Epithelial cell of prostate (primary cell): ENCODE results near the gene BAAT.
A peak's percentile ranks its signal among the peaks of the same experiment; 100 is the strongest.

Source experiments
- DNase-seq: peaks from one replicate; pipeline ENCODE4 v3.0.0-alpha.2; 2011; ENCODE audit warnings: low read depth, low spot score
- H3K27ac ChIP-seq: fragments of 450-650 bp; 2 replicates; pipeline ENCODE4 v1.5.1; 2017; ENCODE audit warnings: mild to moderate bottlenecking

BAAT gene

DNA sequence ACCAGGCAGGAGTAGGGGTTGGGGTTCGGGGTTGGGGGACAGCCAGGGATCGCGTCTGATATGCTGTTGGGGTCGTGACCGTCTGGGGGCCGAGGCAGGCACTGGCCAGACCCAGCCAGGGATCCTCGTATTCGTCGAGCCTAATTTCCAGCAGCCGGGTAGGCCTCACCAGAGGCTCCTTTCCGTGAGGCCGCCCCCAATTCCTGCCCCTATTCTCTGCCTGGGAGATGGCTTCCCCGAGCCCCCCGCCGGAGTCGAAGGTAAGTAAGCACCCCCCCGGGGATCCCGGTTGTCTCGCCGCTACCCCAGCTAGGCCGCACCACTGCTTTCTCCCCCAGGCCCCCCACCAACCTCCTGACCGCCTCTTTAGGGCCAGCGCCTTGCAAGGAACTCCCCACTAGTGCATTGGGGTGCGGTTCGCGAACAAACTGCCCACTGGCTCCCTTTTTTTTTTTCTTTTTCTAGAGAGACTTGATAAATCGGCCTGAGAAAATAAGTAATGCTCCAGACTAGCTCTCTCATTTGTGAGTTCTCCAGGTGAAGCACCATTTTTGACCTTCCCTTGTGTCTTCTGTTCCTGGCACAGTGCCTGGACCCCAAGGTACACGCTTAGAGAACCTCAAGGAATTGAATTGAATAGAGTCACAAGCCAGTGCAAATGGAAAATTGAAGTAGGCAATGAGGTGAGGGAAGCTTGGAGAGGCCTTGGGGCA is 14.3 kb upstream of the BAAT start:
- DNase-seq = no peak
- peak overlapping the region; percentile 10 for H3K27ac ChIP-seq

DNA sequence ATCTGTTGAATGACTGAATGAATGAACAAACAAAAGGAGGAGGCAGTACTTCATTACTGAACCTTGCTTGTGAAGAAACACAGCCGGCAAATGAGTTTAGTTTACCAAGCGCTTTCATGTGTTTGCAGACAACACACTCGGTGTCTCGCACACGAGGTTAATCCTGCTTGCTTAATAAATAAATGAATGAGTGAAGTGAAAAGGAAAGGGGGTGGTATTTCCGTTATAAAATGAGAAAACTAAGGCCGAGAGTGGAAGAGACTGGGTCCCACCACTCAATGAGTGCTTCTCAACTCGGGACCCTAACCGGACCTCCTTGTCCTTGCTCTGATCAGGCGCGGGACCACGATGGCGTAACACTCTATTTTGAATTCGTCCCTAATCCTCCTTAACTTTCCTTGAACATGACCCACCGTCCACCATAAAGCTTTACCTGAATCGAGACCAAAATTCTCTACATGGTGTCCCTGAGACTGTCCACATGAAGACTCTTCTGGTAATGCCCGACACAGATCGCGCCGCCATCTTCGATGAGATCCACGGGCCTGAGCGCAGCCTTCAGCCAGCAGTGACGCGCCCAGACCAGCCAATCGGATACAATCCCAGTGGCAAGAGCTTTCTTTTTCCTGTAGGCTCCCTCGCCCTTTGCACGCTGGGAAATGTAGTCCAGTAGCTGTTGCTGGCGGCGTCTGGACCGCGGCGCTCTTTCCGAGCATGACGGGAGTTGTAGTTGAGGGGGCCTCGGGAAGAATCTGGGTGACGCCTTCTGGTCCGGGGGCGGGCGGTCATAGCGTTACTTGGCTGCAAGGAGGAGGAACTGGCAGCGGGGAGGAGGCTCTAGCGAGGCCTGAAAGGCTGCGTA is 13.5 kb upstream of the BAAT start, which contains the start of the genes MRPL50 and ZNF189:
Gene MRPL50, minus strand, starts transcription at position 551 of the 862 bp plus-strand sequence. Its CDS starts 26 bp downstream, at position 525.
Gene ZNF189, plus strand, starts transcription at position 784 of the 862 bp plus-strand sequence. CDS start 306 bp downstream, outside the sequence.
- DNase-seq = peak; percentile 94
- H3K27ac ChIP-seq = peak within 1 kb of the TSS; percentile 38

DNA sequence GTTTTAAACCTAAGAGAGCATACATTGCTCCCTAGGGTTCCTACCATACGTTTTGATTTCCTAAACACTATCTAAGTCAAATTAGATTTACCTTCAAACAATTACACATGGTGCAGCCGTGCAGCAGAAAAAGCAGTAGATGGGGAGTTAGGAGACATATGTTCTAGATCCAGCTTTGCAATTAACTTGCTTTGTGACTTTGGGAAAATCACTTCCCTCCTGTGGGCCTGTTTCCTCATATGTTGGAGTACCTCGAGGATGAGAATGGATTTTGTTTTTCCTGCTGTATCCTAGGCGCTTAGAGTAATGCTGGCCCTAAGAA is 12.9 kb upstream of the BAAT start:
- no peak for DNase-seq
- H3K27ac ChIP-seq = peak overlapping the region; percentile 38

DNA sequence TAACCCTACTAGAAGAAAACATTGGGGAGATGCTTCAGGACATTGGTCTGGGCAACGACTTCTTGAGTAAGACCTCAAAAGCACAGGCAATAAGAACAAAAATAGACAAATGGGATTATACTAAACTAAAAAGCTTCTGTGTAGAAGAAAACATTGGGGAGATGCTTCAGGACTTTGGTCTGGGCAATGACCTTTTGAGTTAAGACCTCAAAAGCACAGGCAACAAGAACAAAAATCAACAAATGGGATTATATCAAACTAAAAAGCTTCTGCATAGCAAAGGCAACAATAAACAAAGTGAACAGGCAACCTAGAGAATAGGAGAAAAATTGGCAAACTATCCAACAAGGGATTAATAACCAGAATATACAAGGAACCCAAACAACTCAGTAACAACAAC is 9.9 kb upstream of the BAAT start:
- no peak for DNase-seq
- H3K27ac ChIP-seq = no peak overlapping the region

DNA sequence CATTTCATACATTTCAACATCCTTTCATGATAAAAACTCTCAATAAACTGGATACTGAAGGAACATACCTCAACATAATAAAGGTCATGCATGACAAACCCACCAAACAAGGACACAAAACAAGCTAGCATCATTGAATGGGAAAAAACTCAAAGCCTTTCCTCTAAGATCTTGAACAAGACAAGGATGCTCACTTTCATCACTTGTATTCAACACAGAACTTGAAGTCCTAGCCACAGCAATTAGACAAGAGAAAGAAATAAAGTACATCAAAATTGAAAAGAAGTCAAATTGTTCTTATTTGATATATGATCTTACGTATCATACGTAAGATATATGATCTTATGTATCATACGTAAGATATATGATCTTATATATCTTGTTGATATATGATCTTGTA is 8.3 kb upstream of the BAAT start:
- DNase-seq = no peak
- H3K27ac ChIP-seq = no peak overlapping the region

DNA sequence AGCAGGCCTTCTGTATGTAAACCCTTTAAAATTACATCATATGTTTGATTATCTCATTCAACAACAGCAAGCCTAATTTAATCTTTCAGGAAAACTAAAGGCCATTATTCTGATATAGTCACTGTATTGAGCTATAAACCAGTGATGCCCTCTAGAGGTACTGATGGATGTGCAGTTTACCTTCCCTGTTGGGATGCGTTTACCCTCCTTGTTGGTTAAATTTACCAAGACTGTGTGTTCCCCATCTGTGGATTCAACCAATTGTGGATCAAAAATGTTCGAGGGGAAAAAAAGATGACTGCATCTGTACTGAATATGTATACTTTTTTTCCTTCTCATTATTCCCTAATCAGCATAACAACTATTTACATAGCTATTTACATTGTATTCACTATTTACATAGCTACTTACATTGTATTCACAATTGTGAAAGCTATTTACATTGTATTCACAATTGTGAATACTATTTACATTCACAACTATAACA is 3.7 kb upstream of the BAAT start:
- DNase-seq = no peak
- H3K27ac ChIP-seq = no peak overlapping the region

DNA sequence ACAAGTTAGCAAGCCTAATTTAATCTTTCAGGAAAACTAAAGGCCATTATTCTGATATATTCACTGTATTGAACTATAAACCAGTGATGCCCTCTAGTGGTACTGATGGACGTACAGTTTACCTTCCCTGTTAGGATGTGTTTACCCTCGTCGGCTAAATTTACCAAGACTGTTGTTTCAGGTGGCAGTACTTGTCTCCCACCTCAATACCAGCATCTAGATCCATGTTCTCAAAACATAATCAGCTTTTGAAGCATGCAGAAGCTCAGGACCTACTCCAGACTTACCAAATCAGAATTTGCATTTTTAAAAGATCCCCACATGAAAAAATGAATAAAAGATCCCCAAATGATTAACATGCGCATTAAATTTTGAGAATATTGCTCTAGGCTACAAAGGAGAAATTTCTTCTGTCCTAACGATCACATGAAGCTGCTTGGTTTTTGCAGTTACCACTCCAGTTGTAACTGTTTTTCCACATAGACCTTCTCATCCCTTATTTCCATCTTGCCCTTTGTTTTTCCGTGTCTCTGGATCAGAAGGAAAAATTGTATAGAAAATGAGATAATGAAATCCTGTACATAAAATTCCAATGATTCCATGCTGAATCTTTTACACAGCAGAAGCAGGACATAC is 3.2 kb upstream of the BAAT start:
- no peak for DNase-seq
- no peak overlapping the region for H3K27ac ChIP-seq

DNA sequence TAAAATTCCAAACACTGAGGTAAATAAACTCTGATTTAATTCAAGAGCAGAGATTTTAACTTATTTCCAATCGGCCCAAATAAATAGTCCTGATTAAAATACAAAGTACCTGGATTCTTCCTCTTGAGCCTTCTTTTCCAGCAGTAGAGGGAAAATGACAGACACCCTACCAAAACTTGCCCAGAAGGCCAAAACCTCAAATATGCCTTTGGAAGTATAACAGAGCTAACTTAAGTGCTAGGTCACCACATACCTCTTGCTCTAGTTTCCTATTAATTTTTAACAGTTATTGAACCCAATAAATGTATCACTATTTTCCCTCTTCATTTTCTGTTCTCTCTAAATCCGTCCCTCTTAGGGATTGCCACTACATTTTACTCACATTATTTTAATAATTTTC is 1.4 kb downstream of the BAAT start:
- no peak for DNase-seq
- no peak overlapping the region for H3K27ac ChIP-seq

DNA sequence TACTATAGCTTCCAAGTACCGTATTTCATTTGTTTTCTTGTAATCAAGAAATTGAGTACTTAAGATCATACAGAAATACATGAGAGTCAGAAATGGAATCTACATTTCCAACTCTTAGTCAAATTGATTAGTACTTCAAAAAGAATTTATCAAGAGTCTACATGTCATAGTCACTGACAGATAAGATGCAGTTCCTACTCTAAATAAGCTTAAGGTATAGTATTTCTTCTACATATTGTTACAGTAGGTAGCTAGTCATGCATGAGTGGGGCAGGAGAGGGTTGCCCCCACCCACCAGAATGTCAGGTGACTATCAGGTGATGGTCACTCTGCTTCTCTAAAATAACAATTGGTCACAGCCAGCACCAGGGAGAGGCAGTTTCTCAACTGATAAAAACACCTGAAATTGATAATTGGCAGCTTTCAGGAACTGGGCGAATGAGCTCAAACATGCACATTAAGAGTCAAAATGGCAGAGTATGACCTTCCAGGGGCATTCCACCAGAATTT is 2.9 kb downstream of the BAAT start:
- H3K27ac ChIP-seq = peak overlapping the region; percentile 10
- no peak for DNase-seq

DNA sequence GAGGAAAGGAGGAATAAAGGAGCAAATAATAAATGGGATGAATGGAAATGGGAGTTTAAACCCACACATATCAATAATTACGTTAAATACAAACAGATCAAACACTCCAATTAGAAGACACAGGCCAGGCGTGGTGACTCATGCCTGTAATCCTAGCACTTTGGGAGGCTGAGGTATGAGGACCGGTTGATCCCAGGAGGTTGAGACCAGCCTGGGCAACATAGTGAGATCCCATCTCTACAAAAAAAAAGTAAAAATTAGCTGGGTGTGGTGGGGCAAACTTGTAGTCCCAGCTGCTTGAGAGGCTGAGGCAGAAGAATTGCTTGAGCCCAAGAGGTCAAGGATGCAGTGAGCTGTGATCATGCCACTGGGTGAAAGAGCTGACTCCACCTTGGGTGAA is 3.7 kb downstream of the BAAT start:
- H3K27ac ChIP-seq = no peak overlapping the region
- no peak for DNase-seq

DNA sequence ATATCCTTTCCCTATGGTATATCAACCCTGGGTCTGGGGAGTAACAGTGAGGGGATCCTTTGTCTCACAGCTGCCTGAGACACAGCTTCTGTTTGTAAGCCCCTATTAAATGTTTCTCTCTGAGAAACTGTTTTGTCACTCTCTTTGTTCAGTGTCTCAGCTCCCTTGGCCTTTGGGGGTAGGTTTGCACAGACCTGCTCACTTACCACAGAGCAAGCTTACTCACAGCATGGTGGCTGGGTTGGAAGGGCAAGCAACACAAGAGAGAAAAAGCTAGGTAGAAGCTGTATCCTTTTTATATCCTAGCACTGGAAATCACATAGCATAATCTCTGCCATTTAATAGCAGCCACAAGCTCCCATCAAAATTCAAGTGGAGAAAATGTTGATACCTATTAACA is 4.5 kb downstream of the BAAT start:
- DNase-seq = no peak
- H3K27ac ChIP-seq = peak overlapping the region; percentile 18

DNA sequence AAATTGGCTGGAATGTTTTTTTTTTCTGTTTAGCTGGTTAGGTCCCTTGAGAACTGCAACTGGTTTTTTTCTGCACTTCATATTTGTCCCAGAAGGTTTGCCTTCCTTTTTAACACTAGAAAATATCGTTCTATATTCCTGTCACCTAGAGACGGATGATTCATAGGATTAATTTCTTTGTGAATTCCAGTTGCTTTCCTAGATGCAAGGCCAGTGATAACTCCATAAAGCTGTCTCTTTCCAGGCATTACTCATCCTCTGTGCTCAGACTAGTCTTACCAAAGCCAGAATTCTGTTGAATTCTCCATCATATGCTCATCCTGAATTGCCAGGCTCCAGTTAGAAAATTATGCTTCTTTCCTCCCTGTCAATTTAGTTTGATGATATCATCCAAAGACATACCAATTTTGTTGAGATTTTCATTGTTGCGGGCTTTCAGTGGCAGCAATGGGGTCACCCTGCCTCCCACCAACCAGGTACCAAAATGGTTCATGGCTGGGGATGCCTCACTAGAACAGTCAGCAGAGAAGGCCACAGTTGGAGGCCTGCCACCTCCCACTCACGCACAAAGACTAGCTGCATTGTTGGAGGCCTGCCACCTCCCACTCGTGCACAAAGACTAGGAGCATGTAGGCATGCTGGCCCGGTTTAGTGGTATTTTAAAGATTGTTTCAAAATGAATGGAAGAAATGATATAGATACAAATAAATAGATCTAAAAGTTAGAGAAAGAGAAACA is 8.5 kb downstream of the BAAT start:
- H3K27ac ChIP-seq = no peak overlapping the region
- peak; percentile 31 for DNase-seq

DNA sequence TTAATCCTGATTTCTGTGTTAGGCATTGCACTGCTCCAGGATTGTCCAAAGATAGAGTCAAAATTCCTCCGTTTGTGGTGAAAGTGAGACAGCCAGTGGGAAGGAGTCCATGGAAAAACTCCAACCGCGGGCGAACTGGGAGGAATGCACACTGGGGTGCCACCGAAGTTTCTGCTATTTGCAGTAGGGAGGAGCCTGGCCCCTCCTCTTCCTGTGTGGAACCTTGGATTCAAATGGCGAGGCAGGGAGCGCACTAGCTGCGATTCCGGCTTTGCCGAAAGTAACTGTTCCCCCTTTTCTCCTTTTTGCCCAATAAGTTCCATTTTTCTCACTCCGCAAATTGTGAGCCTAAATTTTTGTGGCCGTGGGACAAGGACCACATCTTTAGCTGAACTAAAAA is 9.3 kb downstream of the BAAT start:
- DNase-seq = no peak
- H3K27ac ChIP-seq = no peak overlapping the region

DNA sequence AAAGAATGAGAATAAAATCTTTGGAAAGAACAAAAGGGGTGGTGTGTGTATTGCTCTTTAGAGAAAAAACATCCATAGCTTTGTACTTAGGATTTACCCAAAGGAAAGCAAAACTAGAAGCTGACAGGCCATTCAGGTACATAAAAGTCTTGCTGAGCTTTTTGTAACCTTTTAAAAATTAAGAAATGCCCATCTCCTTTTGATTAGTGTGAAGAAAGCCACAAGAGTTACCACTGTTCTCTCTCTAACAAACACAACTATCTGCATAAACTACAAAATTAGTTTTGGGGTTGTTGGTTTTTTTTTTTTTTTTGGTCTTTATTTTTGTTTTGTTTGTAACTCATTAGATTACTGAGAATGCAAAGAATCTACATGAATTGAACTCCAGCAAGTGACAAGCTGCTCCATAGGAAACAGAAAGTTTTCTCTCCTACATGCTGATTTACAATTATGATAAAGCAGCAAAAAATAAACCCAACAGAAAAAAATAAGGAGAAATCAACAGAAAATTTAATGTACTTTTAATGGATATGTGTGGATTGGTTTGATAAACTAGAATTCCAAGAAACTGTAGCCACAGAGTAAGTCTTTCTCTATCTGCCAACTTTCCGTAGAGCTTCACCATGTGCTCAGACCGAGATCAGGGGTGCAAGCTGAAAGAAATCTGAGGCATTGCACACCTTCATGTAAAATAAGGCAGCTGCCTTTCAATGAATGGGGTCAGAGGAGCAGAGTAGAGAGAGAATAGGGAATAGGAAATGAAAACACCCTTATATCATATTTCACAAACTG is 12.3 kb downstream of the BAAT start:
- H3K27ac ChIP-seq = no peak overlapping the region
- DNase-seq = no peak

DNA sequence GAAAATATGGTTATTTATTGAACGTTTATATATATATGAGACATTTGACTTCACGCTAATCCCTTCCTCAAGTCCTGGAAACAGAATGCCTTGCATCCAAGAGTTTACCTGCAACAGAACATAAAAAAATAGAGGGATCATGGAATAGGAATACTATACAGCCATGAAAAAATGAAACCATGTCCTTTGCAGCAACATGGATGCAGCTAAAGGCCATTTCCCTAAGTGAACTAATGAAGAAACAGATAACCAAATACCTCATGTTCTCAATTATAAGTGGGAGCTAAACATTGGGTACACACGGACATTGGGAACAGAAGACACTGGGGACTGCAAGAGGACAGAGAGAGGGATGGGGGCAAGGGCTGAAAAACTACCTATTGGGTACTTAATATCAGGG is 13.0 kb downstream of the BAAT start:
- no peak overlapping the region for H3K27ac ChIP-seq
- DNase-seq = no peak

DNA sequence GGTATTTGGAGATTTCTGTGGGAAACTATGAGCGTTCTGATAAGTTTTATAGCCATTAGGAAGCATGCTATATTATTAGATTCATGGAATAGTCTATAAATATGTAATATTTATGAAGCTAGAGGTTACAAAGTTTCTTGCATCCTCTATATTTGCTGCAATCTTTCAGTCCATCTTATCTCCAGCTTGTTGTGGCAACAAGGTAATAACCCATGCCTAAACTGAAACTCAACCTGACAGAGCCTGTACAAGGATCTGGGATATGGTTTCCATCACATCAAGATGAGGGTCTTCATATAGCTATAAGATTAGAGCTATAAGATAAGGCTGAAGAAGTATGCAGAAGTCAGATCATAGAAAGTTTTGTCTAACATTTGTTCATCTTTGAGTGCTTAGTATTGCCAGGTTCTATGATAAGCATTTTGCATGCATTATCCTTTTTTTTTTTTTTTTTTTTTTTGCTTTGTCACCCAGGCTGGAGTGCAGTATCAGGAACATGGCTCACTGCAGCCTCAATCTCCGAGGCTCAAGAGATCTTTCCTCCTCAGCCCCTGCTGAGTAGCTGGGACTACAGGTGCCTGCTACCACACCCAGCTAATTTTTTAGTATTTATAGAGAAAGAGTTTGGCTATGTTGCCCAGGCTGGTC is 14.8 kb downstream of the BAAT start:
- H3K27ac ChIP-seq = no peak overlapping the region
- DNase-seq = no peak

DNA sequence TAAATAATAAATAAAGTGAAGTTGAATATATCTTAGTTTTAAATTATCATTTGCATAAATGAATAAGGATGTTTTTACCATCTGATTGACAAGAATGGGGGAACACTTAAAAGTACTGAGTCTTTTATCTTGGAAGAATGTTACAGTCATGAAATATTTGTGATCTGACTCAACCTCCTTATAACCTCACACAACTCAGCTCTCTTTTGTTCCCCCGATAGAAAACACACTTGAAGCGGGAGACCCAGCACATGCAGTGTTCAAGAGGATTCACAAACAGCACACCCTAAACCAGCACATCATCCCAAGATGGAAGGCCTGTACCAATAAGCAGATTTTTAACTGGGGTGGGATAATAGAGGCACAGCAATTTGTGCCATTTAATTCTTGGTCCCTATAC is 15.5 kb downstream of the BAAT start:
- DNase-seq = no peak
- no peak overlapping the region for H3K27ac ChIP-seq

DNA sequence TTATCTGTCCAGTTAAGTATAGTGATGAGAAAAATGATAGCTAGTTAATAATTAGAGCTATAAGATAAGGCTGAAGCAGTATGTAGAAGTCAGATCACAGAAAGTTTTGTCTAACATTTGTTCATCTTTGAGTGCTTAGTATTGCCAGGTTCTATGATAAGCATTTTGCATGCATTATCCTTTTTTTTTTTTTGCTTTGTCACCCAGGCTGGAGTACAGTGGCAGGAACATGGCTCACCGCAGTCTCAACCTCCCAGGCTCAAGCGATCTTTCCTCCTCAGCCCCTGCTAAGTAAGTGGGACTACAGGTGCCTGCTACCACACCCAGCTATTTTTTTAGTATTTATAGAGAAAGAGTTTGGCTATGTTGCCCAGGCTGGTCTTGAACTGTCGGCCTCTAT is 17.5 kb downstream of the BAAT start:
- H3K27ac ChIP-seq = no peak overlapping the region
- DNase-seq = no peak
